Hepatocyte (in vitro differentiated cells): ENCODE data around the gene TMEM135.

Experiments used
- CTCF ChIP-seq: fragments of 200-600 bp; sonication (generic); IDR thresholded peaks from 2 replicates; pipeline ENCODE4 v1.5.1; 2016; ENCODE audit warnings: antibody characterized with exemption, mild to moderate bottlenecking; ENCODE audit not compliant: poor library complexity
- EZH2 ChIP-seq: fragments of 200-600 bp; sonication (generic); IDR thresholded peaks from 2 replicates; pipeline ENCODE4 v1.6.1; 2016; ENCODE audit warnings: antibody characterized with exemption, mild to moderate bottlenecking, borderline replicate concordance
- EZH2phosphoT487 ChIP-seq: fragments of 200-600 bp; sonication (generic); IDR thresholded peaks from one replicate; pipeline ENCODE4 v1.6.1; 2018; ENCODE audit warnings: antibody characterized with exemption, mild to moderate bottlenecking, low read depth, moderate library complexity; ENCODE audit not compliant: unreplicated experiment, severe bottlenecking

- TF ChIP-seq CTCF (no peak), EZH2 (no peak), EZH2phosphoT487 (no peak)
Observed at GRCh38 chr11:87012673-87013072, 25.1 kb upstream of the TMEM135 start.
